Nephron (organoid): ENCODE results near the gene ITGA7.
A peak's percentile ranks its signal among the peaks of the same experiment; 100 is the strongest.

Source experiments
- H3K27ac Mint-ChIP-seq, 3 experiments: 2 replicates each; pipeline ENCODE4 v1.8.0; 2020; ENCODE audit warnings: mixed read lengths in 3 of 3, mild to moderate bottlenecking in 2 of 3, moderate library complexity in 1 of 3
- H3K27me3 Mint-ChIP-seq: 2 replicates; pipeline ENCODE4 v1.8.0; 2021; ENCODE audit warnings: low read depth, mild to moderate bottlenecking, moderate library complexity, mixed read lengths
- H3K36me3 Mint-ChIP-seq: 2 replicates; pipeline ENCODE4 v1.8.0; 2020; ENCODE audit warnings: low read depth, mixed read lengths
- H3K4me1 Mint-ChIP-seq: 2 replicates; pipeline ENCODE4 v1.8.0; 2020; ENCODE audit warnings: mixed read lengths
- H3K4me3 Mint-ChIP-seq, 3 experiments: 2 replicates each; pipeline ENCODE4 v1.8.0; 2020; ENCODE audit warnings: mild to moderate bottlenecking in 3 of 3, mixed read lengths in 3 of 3, moderate library complexity in 2 of 3
- H3K9me3 Mint-ChIP-seq: 2 replicates; pipeline ENCODE4 v1.8.0; 2020; ENCODE audit warnings: mixed read lengths
- TF ChIP-seq, protein P1 (sequence below), 3 experiments: fragments of 200-600 bp; sonication (generic); IDR thresholded peaks; one replicate each; pipeline ENCODE4 v1.5.0; 2021; ENCODE audit warnings: antibody characterized with exemption in 3 of 3; ENCODE audit not compliant: unreplicated experiment in 3 of 3

Gene ITGA7

GRCh38 chr12:55721601-55722213 lies 14.0 kb upstream of the ITGA7 start:
- Mint-ChIP-seq H3K4me1 (peaks cover 72% of the 10 kb centered on the region), H3K4me3 (peak overlapping the region in 1 of 3 experiments; percentile 17), H3K36me3 (peaks cover 31% of the 10 kb centered on the region), H3K9me3 (no peaks in the 10 kb centered on the region), H3K27me3 (peaks cover 5% of the 10 kb centered on the region), H3K27ac (peak overlapping the region in 1 of 3 experiments; percentile 10)
- TF ChIP-seq, protein P1, sequence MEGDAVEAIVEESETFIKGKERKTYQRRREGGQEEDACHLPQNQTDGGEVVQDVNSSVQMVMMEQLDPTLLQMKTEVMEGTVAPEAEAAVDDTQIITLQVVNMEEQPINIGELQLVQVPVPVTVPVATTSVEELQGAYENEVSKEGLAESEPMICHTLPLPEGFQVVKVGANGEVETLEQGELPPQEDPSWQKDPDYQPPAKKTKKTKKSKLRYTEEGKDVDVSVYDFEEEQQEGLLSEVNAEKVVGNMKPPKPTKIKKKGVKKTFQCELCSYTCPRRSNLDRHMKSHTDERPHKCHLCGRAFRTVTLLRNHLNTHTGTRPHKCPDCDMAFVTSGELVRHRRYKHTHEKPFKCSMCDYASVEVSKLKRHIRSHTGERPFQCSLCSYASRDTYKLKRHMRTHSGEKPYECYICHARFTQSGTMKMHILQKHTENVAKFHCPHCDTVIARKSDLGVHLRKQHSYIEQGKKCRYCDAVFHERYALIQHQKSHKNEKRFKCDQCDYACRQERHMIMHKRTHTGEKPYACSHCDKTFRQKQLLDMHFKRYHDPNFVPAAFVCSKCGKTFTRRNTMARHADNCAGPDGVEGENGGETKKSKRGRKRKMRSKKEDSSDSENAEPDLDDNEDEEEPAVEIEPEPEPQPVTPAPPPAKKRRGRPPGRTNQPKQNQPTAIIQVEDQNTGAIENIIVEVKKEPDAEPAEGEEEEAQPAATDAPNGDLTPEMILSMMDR (IDR thresholded peaks at IDR 0.05; ENCODE audit: unreplicated experiment in 3 of 3): no peak

DNA sequence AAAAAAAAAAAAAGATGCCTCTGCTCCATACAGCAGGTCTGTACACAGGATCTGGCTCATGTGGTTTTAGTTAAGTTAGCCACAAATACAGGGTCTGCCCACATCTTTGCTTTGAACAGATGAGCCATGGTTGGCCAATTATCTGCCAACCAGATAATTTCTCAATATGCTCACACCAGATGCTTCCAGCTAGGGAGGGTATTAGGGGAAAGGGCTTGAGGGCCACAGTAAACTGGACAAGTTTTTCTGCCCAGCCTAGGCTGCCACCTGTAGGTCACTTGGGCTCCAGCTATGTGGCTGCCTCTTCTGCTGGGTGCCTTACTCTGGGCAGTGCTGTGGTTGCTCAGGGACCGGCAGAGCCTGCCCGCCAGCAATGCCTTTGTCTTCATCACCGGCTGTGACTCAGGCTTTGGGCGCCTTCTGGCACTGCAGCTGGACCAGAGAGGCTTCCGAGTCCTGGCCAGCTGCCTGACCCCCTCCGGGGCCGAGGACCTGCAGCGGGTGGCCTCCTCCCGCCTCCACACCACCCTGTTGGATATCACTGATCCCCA lies 13.3 kb upstream of the ITGA7 start:
- no peaks in the 10 kb centered on the region for H3K9me3 Mint-ChIP-seq
- H3K27me3 Mint-ChIP-seq: peaks cover 5% of the 10 kb centered on the region
- H3K36me3 Mint-ChIP-seq: peaks cover 26% of the 10 kb centered on the region
- peak overlapping the region in 2 of 3 experiments; percentile 48 to 76 for H3K4me3 Mint-ChIP-seq
- H3K27ac Mint-ChIP-seq: peak overlapping the region; percentile 87 to 93 (median 91)
- peaks cover 71% of the 10 kb centered on the region for H3K4me1 Mint-ChIP-seq
- TF ChIP-seq, protein P1 (IDR thresholded peaks at IDR 0.05; ENCODE audit: unreplicated experiment in 3 of 3): peak in 2 of 3 experiments; percentile 13 to 39

DNA sequence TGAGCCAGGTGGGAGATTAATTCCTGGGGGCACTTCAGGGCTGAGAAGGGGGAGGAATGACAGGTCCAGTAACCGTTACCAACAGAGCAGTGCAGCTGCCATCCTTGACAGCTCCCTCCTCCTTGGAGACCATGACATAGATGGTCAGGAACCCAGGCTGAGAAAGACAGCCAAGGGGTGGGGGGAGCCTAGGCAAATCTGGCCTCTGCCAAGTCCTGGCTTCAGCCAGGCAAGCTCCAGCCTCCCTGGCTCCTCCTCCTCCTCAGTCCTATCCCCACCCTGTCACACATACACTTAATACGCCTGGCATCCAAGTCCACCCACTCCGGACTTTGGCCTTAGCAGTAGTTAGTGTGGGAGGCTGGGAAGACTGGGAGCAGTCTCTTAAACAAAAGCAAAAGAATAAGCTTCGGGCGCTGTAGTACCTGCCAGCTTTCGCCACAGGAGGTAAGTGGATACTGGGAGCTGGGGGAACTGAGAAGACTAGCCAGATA lies 12.4 kb upstream of the ITGA7 start, which contains the start of gene RDH5:
RDH5 (plus strand) TSS at position 323 of the 494 bp plus-strand sequence. CDS start 792 bp downstream, outside the sequence.
- Mint-ChIP-seq H3K27ac (peak within 1 kb of the TSS; percentile 91 to 93 (median 92)), H3K27me3 (peaks cover 5% of the 10 kb centered on the region), H3K4me1 (peaks cover 71% of the 10 kb centered on the region), H3K36me3 (peaks cover 17% of the 10 kb centered on the region), H3K9me3 (no peaks in the 10 kb centered on the region), H3K4me3 (peak within 1 kb of the TSS; percentile 51 to 94 (median 74))
- TF ChIP-seq, protein P1 (IDR thresholded peaks at IDR 0.05; ENCODE audit: unreplicated experiment in 3 of 3): no peak

GRCh38 chr12:55719371-55719770 lies 11.7 kb upstream of the ITGA7 start:
- Mint-ChIP-seq H3K9me3 (no peaks in the 10 kb centered on the region), H3K27me3 (peaks cover 5% of the 10 kb centered on the region), H3K4me3 (peak overlapping the region; percentile 51 to 94 (median 74)), H3K4me1 (peaks cover 64% of the 10 kb centered on the region), H3K36me3 (peaks cover 10% of the 10 kb centered on the region), H3K27ac (peak overlapping the region; percentile 91 to 93 (median 92))
- TF ChIP-seq, protein P1 (IDR thresholded peaks at IDR 0.05; ENCODE audit: unreplicated experiment in 3 of 3): no peak

DNA sequence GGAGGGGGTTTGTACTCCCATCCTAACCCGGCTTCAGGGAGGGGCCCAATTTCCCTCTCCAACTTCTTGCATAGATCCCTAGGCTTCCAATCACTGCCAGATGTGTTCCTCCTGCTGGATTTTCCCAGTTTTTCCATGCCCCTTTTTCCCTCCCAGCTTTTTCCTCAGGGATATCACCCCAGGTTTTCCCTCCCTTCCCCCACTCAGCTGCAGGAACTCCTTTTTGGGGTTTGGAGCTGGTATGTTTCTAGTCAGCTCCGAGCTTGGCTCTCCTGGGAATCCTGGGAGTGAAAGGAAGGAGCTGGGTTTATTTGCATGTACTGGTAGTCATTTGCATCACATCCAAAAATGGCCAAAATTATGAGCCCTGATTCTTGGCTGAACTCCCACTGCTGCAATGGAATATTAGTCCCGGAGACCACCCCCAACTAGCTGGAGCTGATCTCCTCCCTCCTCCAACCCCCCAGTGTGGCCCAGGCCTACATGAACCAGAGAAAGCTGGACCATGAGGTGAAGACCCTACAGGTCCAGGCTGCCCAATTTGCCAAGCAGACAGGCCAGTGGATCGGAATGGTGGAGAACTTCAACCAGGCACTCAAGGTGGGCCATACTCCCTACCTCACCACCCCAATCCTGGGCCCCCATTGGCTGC lies 11.0 kb upstream of the ITGA7 start:
- TF ChIP-seq, protein P1 (IDR thresholded peaks at IDR 0.05; ENCODE audit: unreplicated experiment in 3 of 3): no peak
- H3K27me3 Mint-ChIP-seq: peaks cover 3% of the 10 kb centered on the region
- H3K36me3 Mint-ChIP-seq: peaks cover 8% of the 10 kb centered on the region
- peak overlapping the region; percentile 89 to 94 (median 92) for H3K4me3 Mint-ChIP-seq
- H3K9me3 Mint-ChIP-seq: no peaks in the 10 kb centered on the region
- peak overlapping the region; percentile 91 to 93 (median 92) for H3K27ac Mint-ChIP-seq
- H3K4me1 Mint-ChIP-seq: peaks cover 62% of the 10 kb centered on the region
